A549 (cell line): Measurements from ENCODE around the gene PRKN. TPM values are rescaled to one million over a fixed set of nuclear protein-coding genes. Genes with fewer than 3 reads are reported as not detected.

Source experiments
- ATAC-seq, 2 experiments: fragments of 200-7000 bp in 1 of 2; fragments of >200 bp in 1 of 2; cut with Nextera tagmentation in 1 of 2; cut with Tn5 transposase in 1 of 2; 3 replicates each; pipeline versions ENCODE4 v1.8.0 to v1.9.1; 2018 to 2020; ENCODE audit warnings: mild to moderate bottlenecking in 1 of 2, moderate library complexity in 1 of 2
- CTCF ChIA-PET: fragments of 300-600 bp; sonication (Branson Sonifier 250); formaldehyde crosslinking; extraction: SDS; loops from one replicate; lab custom pipeline; 2021; ENCODE audit warnings: antibody characterized with exemption, inconsistent platforms; lab: Yijun Ruan, JAX
- POLR2A ChIA-PET: fragments of 350-600 bp; formaldehyde crosslinking; extraction: SDS; loops from one replicate; lab custom pipeline; 2021; ENCODE audit warnings: antibody characterized with exemption, inconsistent platforms; lab: Yijun Ruan, JAX
- DNase-seq, 2 experiments: peaks; one replicate each; pipeline versions ENCODE4 v3.0.0 to v3.0.0-alpha.2; 2011 to 2016; ENCODE audit warnings: low read depth in 1 of 2, low spot score in 1 of 2
- FAIRE-seq: peaks from 2 replicates; lab custom pipeline; 2011; peaks lifted over from hg19 to GRCh38; lab: Jason Lieb, UNC
- H3K27ac ChIP-seq, 2 experiments: fragments of >200 bp; sonication (Bioruptor Twin); formaldehyde crosslinking; 3 replicates each; pipeline ENCODE4 v1.5.1; 2016 to 2017
- H3K4me1 ChIP-seq: fragments of >200 bp; sonication (Bioruptor Twin); formaldehyde crosslinking; 3 replicates; pipeline ENCODE4 v1.6.1; 2016
- H3K4me2 ChIP-seq: fragments of >200 bp; sonication (Bioruptor Twin); formaldehyde crosslinking; 3 replicates; pipeline ENCODE4 v1.6.1; 2016
- H3K4me3 ChIP-seq: fragments of >200 bp; sonication (Bioruptor Twin); formaldehyde crosslinking; 3 replicates; pipeline ENCODE4 v1.5.1; 2016
- H3K9me3 ChIP-seq: fragments of >200 bp; sonication (Bioruptor Twin); formaldehyde crosslinking; 3 replicates; pipeline ENCODE4 v1.6.1; 2016
- CEBPB ChIP-seq, 2 experiments: fragments of >200 bp in 1 of 2; sonication (Bioruptor Twin) in 1 of 2; formaldehyde crosslinking in 1 of 2; IDR thresholded peaks; 2 replicates each; pipeline ENCODE4 v1.6.1; 2012 to 2016
- CHD2 ChIP-seq: fragments of 150-350 bp; IDR thresholded peaks from 2 replicates; pipeline ENCODE4 v1.6.1; 2014; ENCODE audit warnings: low read length; ENCODE audit not compliant: partially characterized antibody
- EP300 ChIP-seq, 2 experiments: fragments of >200 bp; sonication (Bioruptor Twin); formaldehyde crosslinking; IDR thresholded peaks; 2 replicates in 1 of 2; 3 replicates in 1 of 2; pipeline ENCODE4 v1.6.1; 2016 to 2017
- ESRRA ChIP-seq: fragments of 150-350 bp; IDR thresholded peaks from 2 replicates; pipeline ENCODE4 v1.6.1; 2014; ENCODE audit warnings: mild to moderate bottlenecking, low read length, borderline replicate concordance
- FOSL2 ChIP-seq, 2 experiments: fragments of 450-650 bp in 1 of 2; fragments of >200 bp in 1 of 2; sonication (Bioruptor Twin) in 1 of 2; formaldehyde crosslinking; IDR thresholded peaks; 2 replicates each; pipeline versions ENCODE4 v1.5.0 to v1.6.1; 2016 to 2020; ENCODE audit warnings: mild to moderate bottlenecking in 1 of 2, moderate library complexity in 1 of 2
- FOXS1 ChIP-seq: fragments of 250-450 bp; sonication (Bioruptor Pico); IDR thresholded peaks from 2 replicates; pipeline ENCODE4 v1.5.0; 2020; ENCODE audit warnings: mild to moderate bottlenecking, moderate library complexity
- GATA3 ChIP-seq: IDR thresholded peaks from 2 replicates; pipeline ENCODE4 v1.6.1; 2012; ENCODE audit warnings: borderline replicate concordance
- HDAC2 ChIP-seq: fragments of 200-600 bp; sonication (generic); IDR thresholded peaks from 2 replicates; pipeline ENCODE4 v1.6.1; 2016
- HEYL ChIP-seq: fragments of 250-450 bp; sonication (Bioruptor Pico); IDR thresholded peaks from 2 replicates; pipeline ENCODE4 v1.8.0; 2021; ENCODE audit warnings: mild to moderate bottlenecking, moderate library complexity
- HOXB13 ChIP-seq: fragments of 250-450 bp; sonication (Bioruptor Pico); IDR thresholded peaks from 2 replicates; pipeline ENCODE4 v1.5.0; 2020; ENCODE audit warnings: low read depth, mild to moderate bottlenecking, moderate library complexity
- JUN ChIP-seq, 2 experiments: fragments of >200 bp; sonication (Bioruptor Twin); formaldehyde crosslinking; IDR thresholded peaks; 2 replicates in 1 of 2; 3 replicates in 1 of 2; pipeline ENCODE4 v1.6.1; 2016 to 2017
- JUNB ChIP-seq: fragments of >200 bp; sonication (Bioruptor Twin); formaldehyde crosslinking; IDR thresholded peaks from 2 replicates; pipeline ENCODE4 v1.6.1; 2016
- KDM1A ChIP-seq: fragments of 200-600 bp; sonication (generic); IDR thresholded peaks from 2 replicates; pipeline ENCODE4 v1.6.1; 2016; ENCODE audit warnings: low read depth, mild to moderate bottlenecking
- MAZ ChIP-seq: fragments of 150-350 bp; IDR thresholded peaks from 2 replicates; pipeline ENCODE4 v1.6.1; 2014; ENCODE audit warnings: antibody characterized with exemption, low read depth, low read length, borderline replicate concordance
- NPAS2 ChIP-seq: fragments of 250-450 bp; sonication (Bioruptor Pico); IDR thresholded peaks from 2 replicates; pipeline ENCODE4 v1.8.0; 2022; ENCODE audit warnings: mild to moderate bottlenecking, moderate library complexity, borderline replicate concordance
- NR3C1 ChIP-seq: fragments of >200 bp; sonication (Bioruptor Twin); formaldehyde crosslinking; IDR thresholded peaks from 3 replicates; pipeline ENCODE4 v1.6.1; 2017
- RNF2 ChIP-seq: fragments of 200-600 bp; sonication (generic); IDR thresholded peaks from 2 replicates; pipeline ENCODE4 v1.6.1; 2016; ENCODE audit warnings: low read depth, mild to moderate bottlenecking, antibody characterized with exemption, moderate library complexity, borderline replicate concordance
- SMC3 ChIP-seq: fragments of >200 bp; sonication (Bioruptor Twin); formaldehyde crosslinking; IDR thresholded peaks from 3 replicates; pipeline ENCODE4 v1.6.1; 2018; ENCODE audit warnings: inconsistent platforms
- SREBF2 ChIP-seq: fragments of 450-650 bp; IDR thresholded peaks from 2 replicates; pipeline ENCODE4 v1.6.1; 2014; ENCODE audit warnings: mild to moderate bottlenecking, moderate library complexity
- TP53 ChIP-seq: fragments of 250-450 bp; sonication (Bioruptor Pico); IDR thresholded peaks from 2 replicates; pipeline ENCODE4 v1.5.0; 2021; ENCODE audit warnings: mild to moderate bottlenecking, moderate library complexity
- ZC3H11A ChIP-seq: fragments of 450-650 bp; IDR thresholded peaks from 2 replicates; pipeline ENCODE4 v1.6.1; 2014; ENCODE audit warnings: antibody characterized with exemption, mild to moderate bottlenecking
- ZFP36 ChIP-seq: fragments of 450-650 bp; IDR thresholded peaks from 2 replicates; pipeline ENCODE4 v1.6.1; 2014; ENCODE audit warnings: borderline replicate concordance; ENCODE audit not compliant: partially characterized antibody
- ZSCAN20 ChIP-seq: fragments of 250-450 bp; sonication (Bioruptor Pico); IDR thresholded peaks from 2 replicates; pipeline ENCODE4 v1.8.0; 2022; ENCODE audit warnings: mild to moderate bottlenecking, moderate library complexity
- WGBS: methylation state at CpG from one replicate; pipeline ENCODE4 v1.1.6; 2017; ENCODE audit errors: missing lambda C conversion rate; 5-methylcytosine and 5-hydroxymethylcytosine counted together
- polyA plus RNA-seq, 4 experiments: library from polyadenylated mRNA; depleted of rRNA in 3 of 4; stranded (reverse); fragments of >200 nt; fragmentation: RNase III in 1 of 4; extraction: RNeasy Plus Mini Kit Qiagen cat#74134 plus additional on column Dnase treatment in 1 of 4; gene quantifications; 2 replicates in 3 of 4; 3 replicates in 1 of 4; pipeline ENCODE4 v1.2.3, GENCODE V29; 2011 to 2017
- TF ChIP-seq, protein P1 (sequence below): fragments of 200-600 bp; sonication (generic); IDR thresholded peaks from 2 replicates; pipeline ENCODE4 v1.6.1; 2016; ENCODE audit warnings: antibody characterized with exemption, mild to moderate bottlenecking, moderate library complexity
- TF ChIP-seq, protein P2 (sequence below): fragments of 250-450 bp; sonication (Bioruptor Pico); IDR thresholded peaks from 2 replicates; pipeline ENCODE4 v1.5.0; 2020; ENCODE audit warnings: low read depth, mild to moderate bottlenecking, moderate library complexity
- TF ChIP-seq, protein P3 (sequence below): IDR thresholded peaks from 2 replicates; pipeline ENCODE4 v1.6.1; 2012; ENCODE audit warnings: low read depth, borderline replicate concordance
- TF ChIP-seq, protein P4 (sequence below): fragments of >200 bp; sonication (Bioruptor Twin); formaldehyde crosslinking; IDR thresholded peaks from 2 replicates; pipeline ENCODE4 v1.6.1; 2016
- TF ChIP-seq, protein P5 (sequence below): IDR thresholded peaks from 2 replicates; pipeline ENCODE4 v1.6.1; 2012
- TF ChIP-seq, protein P6 (sequence below): fragments of >200 bp; sonication (Bioruptor Twin); formaldehyde crosslinking; IDR thresholded peaks from 3 replicates; pipeline ENCODE4 v1.5.1; 2016

The PRKN gene
- polyA plus RNA-seq, 2 of the 4 experiments (the other 2 are of a cell fraction): 0.36 to 0.39 TPM

DNA sequence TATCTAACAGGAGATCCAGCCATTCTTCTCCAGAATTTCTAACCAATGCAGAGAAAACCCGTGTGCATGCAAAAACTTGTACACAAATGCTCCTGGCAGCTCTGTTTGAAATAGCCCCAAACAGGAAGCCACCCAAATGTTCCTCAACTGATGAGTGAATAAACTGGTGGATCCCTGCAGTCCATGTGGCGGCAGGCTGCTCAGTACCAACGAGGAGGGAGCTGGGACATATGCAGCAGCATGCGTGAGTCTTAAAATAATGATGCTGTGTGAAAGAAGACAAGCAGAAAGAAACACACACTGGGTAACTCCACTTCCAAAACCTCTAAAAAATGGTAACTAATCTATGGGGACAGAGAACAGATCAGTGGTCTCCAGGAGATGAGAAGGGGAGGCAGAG, 911.6 kb downstream of the PRKN start:
- ATAC-seq: no peak
- H3K9me3 ChIP-seq: no peaks in the 10 kb centered on the region
- no peak overlapping the region for H3K4me2 ChIP-seq
- H3K27ac ChIP-seq: no peak overlapping the region
- CTCF ChIA-PET: no interaction called here
- WGBS: 39% methylated on average over 4 of the region's 4 CpGs
- no peak for FAIRE-seq
- no peak for DNase-seq
- TF ChIP-seq ZC3H11A (no peak), JUN (IDR thresholded peaks at IDR 0.05) (no peak), HDAC2 (no peak)
- POLR2A ChIA-PET: no interaction called here
- no peak overlapping the region for H3K4me3 ChIP-seq
- H3K4me1 ChIP-seq: no peaks in the 10 kb centered on the region

DNA sequence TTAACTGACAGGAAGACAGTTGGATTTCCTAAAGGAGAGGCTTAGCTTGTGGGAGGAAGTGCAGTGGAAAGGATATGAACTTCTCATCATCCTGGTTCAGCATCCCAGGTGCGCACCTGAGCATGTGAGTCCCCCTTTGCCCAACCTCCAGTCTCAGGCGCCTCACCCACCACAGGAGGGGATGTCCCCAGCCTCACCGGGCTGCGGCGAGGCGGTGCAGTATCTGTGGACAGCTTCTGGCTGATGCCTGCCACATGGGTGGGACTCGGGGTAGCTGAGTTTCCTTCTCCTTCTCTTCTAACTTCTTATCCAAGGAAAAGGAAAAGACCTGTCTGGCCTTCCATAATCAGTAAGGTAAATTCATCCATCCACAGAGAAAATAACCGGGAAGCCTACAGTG, 914.4 kb downstream of the PRKN start:
- Histone ChIP-seq H3K4me2 (no peak overlapping the region), H3K4me1 (no peaks in the 10 kb centered on the region), H3K9me3 (no peaks in the 10 kb centered on the region), H3K4me3 (no peak overlapping the region), H3K27ac (no peak overlapping the region)
- CTCF ChIA-PET: no interaction called here
- no peak for FAIRE-seq
- DNase-seq: no peak
- POLR2A ChIA-PET: no interaction called here
- 63% methylated on average over 4 of the region's 8 CpGs for WGBS
- TF ChIP-seq RNF2: no peak
- TF ChIP-seq, protein P1, sequence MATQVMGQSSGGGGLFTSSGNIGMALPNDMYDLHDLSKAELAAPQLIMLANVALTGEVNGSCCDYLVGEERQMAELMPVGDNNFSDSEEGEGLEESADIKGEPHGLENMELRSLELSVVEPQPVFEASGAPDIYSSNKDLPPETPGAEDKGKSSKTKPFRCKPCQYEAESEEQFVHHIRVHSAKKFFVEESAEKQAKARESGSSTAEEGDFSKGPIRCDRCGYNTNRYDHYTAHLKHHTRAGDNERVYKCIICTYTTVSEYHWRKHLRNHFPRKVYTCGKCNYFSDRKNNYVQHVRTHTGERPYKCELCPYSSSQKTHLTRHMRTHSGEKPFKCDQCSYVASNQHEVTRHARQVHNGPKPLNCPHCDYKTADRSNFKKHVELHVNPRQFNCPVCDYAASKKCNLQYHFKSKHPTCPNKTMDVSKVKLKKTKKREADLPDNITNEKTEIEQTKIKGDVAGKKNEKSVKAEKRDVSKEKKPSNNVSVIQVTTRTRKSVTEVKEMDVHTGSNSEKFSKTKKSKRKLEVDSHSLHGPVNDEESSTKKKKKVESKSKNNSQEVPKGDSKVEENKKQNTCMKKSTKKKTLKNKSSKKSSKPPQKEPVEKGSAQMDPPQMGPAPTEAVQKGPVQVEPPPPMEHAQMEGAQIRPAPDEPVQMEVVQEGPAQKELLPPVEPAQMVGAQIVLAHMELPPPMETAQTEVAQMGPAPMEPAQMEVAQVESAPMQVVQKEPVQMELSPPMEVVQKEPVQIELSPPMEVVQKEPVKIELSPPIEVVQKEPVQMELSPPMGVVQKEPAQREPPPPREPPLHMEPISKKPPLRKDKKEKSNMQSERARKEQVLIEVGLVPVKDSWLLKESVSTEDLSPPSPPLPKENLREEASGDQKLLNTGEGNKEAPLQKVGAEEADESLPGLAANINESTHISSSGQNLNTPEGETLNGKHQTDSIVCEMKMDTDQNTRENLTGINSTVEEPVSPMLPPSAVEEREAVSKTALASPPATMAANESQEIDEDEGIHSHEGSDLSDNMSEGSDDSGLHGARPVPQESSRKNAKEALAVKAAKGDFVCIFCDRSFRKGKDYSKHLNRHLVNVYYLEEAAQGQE: no peak
- no peak for TF ChIP-seq SREBF2
- no peak for TF ChIP-seq NPAS2
- TF ChIP-seq, protein P2, sequence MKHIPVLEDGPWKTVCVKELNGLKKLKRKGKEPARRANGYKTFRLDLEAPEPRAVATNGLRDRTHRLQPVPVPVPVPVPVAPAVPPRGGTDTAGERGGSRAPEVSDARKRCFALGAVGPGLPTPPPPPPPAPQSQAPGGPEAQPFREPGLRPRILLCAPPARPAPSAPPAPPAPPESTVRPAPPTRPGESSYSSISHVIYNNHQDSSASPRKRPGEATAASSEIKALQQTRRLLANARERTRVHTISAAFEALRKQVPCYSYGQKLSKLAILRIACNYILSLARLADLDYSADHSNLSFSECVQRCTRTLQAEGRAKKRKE (CRISPR knock-in tag): no peak
- TF ChIP-seq FOXS1: no peak
- no peak for TF ChIP-seq CEBPB (IDR thresholded peaks at IDR 0.05)
- TF ChIP-seq MAZ: no peak
- no peak for TF ChIP-seq ZFP36
- no peak for TF ChIP-seq CHD2
- no peak for TF ChIP-seq NR3C1
- no peak for TF ChIP-seq GATA3
- TF ChIP-seq HEYL (CRISPR knock-in tag): no peak
- no peak for TF ChIP-seq FOSL2 (IDR thresholded peaks at IDR 0.05)
- TF ChIP-seq FOSL2 (CRISPR knock-in tag; IDR thresholded peaks at IDR 0.05): no peak
- no peak for TF ChIP-seq JUNB
- no peak for ATAC-seq

DNA sequence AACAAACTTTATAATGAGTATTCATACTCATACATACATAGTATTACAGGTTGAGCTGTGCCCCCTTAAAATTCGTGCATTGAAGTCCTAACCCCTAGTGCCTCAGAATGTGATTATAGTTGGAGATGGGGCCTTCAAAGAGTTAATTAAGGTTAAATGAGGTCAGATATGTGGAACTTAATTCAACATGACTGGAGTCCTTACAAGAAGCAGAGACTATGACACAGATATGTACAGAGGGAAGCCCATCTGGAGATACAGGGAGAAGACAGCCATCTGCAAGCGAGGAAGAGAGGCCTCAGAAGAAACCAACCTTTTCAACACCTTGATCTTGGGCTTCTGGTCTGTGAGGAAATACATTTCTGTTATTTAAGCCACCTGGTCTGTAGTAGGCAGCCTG, 917.6 kb downstream of the PRKN start:
- no peak for DNase-seq
- POLR2A ChIA-PET: no interaction called here
- WGBS: 59% methylated on average over 2 of the region's 2 CpGs
- no peak for TF ChIP-seq EP300 (IDR thresholded peaks at IDR 0.05)
- no peak for TF ChIP-seq ZSCAN20 (CRISPR knock-in tag)
- TF ChIP-seq, protein P3, sequence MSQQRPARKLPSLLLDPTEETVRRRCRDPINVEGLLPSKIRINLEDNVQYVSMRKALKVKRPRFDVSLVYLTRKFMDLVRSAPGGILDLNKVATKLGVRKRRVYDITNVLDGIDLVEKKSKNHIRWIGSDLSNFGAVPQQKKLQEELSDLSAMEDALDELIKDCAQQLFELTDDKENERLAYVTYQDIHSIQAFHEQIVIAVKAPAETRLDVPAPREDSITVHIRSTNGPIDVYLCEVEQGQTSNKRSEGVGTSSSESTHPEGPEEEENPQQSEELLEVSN: no peak
- no peak for TF ChIP-seq HOXB13 (CRISPR knock-in tag)
- no peak for TF ChIP-seq CEBPB (IDR thresholded peaks at IDR 0.05)
- TF ChIP-seq, protein P4, sequence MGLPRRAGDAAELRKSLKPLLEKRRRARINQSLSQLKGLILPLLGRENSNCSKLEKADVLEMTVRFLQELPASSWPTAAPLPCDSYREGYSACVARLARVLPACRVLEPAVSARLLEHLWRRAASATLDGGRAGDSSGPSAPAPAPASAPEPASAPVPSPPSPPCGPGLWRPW: no peak
- TF ChIP-seq, protein P5, sequence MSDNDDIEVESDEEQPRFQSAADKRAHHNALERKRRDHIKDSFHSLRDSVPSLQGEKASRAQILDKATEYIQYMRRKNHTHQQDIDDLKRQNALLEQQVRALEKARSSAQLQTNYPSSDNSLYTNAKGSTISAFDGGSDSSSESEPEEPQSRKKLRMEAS: no peak
- TF ChIP-seq SMC3: no peak
- TF ChIP-seq TP53 (CRISPR knock-in tag): no peak
- TF ChIP-seq, protein P6, sequence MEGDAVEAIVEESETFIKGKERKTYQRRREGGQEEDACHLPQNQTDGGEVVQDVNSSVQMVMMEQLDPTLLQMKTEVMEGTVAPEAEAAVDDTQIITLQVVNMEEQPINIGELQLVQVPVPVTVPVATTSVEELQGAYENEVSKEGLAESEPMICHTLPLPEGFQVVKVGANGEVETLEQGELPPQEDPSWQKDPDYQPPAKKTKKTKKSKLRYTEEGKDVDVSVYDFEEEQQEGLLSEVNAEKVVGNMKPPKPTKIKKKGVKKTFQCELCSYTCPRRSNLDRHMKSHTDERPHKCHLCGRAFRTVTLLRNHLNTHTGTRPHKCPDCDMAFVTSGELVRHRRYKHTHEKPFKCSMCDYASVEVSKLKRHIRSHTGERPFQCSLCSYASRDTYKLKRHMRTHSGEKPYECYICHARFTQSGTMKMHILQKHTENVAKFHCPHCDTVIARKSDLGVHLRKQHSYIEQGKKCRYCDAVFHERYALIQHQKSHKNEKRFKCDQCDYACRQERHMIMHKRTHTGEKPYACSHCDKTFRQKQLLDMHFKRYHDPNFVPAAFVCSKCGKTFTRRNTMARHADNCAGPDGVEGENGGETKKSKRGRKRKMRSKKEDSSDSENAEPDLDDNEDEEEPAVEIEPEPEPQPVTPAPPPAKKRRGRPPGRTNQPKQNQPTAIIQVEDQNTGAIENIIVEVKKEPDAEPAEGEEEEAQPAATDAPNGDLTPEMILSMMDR: no peak
- TF ChIP-seq SREBF2: no peak
- TF ChIP-seq ESRRA: no peak
- no peak for TF ChIP-seq KDM1A
- no peak for TF ChIP-seq JUNB

More for the DNA sequence above, 917.6 kb downstream of the PRKN start:
- CTCF ChIA-PET: no interaction called here
- Histone ChIP-seq H3K9me3 (no peaks in the 10 kb centered on the region), H3K4me3 (no peak overlapping the region), H3K27ac (no peak overlapping the region), H3K4me1 (no peaks in the 10 kb centered on the region), H3K4me2 (no peak overlapping the region)
- FAIRE-seq (no peak), ATAC-seq (no peak)
